NT2/D1 (cell line): ENCODE measurements around the gene CHD5.

Experiments
- SUZ12 ChIP-seq: IDR thresholded peaks from 2 replicates; pipeline ENCODE4 v1.6.1; 2011; ENCODE audit not compliant: insufficient read length, insufficient read depth; ENCODE audit errors: extremely low read depth
- ZNF274 ChIP-seq: IDR thresholded peaks from 2 replicates; pipeline ENCODE4 v1.6.1; 2011; ENCODE audit warnings: mild to moderate bottlenecking, low read depth, low read length

DNA sequence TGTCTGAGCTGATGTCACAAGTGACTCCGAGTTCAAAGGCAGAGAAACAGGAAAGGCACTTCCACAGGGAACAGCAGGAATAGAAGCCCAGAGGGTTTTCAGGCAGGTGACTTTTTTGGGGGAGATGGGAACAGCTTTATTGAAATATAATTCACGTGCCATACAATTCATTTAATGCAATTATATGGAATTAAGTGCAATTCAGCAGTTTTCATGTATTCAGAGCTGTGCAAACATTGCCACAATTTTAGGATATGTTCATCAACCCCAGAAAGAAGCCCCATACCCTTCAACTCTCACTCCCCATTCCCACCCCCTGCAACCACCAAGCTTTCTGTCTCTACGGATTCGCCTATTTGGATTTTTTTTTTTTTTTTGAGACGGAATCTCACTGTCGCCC is 117.5 kb downstream of the CHD5 start:
- TF ChIP-seq ZNF274 (no peak), SUZ12 (no peak)
